GM11168 (cell line): Measurements from ENCODE around the gene MTIF2.
"Not testable (repeated sequence)": the region's sequence is repeated elsewhere in the genome, so short reads cannot be mapped to it uniquely, and the experiment has no call there.

Experiments
- in situ Hi-C: fragments of 300-500 bp; cut with MboI; formaldehyde crosslinking; loops from one replicate; pipeline ENCODE4 v1.12.0; 2022; ENCODE audit warnings: low sequenced_read_pairs; ENCODE audit not compliant: unreplicated experiment

The MTIF2 gene

DNA sequence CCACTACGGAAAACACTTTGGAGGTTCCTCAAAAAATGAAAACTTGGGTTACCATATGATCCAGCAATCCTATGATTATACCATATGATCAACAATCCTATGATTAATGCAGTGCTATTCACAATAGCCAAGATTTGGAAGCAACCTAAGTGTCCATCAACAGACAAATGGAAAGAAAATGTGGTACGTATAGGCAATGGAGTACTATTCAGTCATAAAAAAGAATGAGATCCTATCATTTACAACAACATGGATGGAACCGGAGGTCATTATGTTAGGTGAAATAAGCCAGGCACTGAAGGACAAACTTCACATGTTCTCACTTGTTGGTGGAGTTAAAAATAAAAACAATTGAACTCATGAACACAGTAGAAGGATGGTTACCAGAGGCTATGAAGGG, 64.5 kb downstream of the MTIF2 start:
- in situ Hi-C loops = no loop called here

GRCh38 chr2:55200416-55200815, 68.6 kb downstream of the MTIF2 start:
- in situ Hi-C loops = no loop called here

- in situ Hi-C loops = no loop called here
Observed at GRCh38 chr2:55196526-55196925, 72.5 kb downstream of the MTIF2 start.

DNA sequence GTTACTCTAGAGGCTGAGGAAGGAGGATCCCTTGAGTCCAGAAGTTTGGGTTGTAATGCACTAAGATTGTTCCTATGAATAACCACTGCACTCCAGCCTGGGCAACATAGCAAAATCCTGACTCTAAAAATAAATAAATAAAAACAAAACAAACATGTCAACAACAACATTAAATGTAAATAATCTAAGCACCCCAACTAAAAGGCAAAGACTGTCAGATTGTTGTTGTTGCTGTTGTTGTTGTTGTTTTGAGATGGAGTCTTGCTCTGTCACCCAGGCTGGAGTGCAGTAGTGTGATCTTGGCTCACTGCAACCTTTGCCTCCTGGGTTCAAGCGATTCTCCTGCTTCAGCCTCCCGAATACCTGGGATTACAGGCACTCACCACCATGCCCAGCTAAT, 77.1 kb downstream of the MTIF2 start:
- in situ Hi-C loops = not testable (repeated sequence)

GRCh38 chr2:55186837-55187236, 82.2 kb downstream of the MTIF2 start:
- in situ Hi-C loops = not testable (repeated sequence)
